Measurements from ENCODE around the gene HAPSTR1.

GRCh38 chr16:9095171-9095570 is 3.7 kb downstream of the HAPSTR1 start:
- TF ChIP-seq, protein P1, sequence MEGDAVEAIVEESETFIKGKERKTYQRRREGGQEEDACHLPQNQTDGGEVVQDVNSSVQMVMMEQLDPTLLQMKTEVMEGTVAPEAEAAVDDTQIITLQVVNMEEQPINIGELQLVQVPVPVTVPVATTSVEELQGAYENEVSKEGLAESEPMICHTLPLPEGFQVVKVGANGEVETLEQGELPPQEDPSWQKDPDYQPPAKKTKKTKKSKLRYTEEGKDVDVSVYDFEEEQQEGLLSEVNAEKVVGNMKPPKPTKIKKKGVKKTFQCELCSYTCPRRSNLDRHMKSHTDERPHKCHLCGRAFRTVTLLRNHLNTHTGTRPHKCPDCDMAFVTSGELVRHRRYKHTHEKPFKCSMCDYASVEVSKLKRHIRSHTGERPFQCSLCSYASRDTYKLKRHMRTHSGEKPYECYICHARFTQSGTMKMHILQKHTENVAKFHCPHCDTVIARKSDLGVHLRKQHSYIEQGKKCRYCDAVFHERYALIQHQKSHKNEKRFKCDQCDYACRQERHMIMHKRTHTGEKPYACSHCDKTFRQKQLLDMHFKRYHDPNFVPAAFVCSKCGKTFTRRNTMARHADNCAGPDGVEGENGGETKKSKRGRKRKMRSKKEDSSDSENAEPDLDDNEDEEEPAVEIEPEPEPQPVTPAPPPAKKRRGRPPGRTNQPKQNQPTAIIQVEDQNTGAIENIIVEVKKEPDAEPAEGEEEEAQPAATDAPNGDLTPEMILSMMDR (optimal IDR thresholded peaks at IDR 0.05 in 1 of 3, IDR thresholded peaks at IDR 0.05 in 1 of 3, conservative IDR thresholded peaks at IDR 0.05 in 1 of 3; ENCODE audit: extremely low read depth in 1 of 3, insufficient read depth in 2 of 3, low read length in 3 of 3), result no peak
- no peak for TF ChIP-seq EZH2 (IDR thresholded peaks at IDR 0.05; ENCODE audit: low read length)
